Stimulated activated CD8-positive, alpha-beta memory T cell treated with anti-CD3 and anti-CD28 coated beads, Interleukin-4, amount 100 ng/mL, for 48 hours (primary cell): ENCODE measurements around the gene GRIK2.

Source experiments
- DNase-seq: peaks from one replicate; pipeline ENCODE4 v3.0.0-alpha.2; 2020

GRIK2 gene

DNA sequence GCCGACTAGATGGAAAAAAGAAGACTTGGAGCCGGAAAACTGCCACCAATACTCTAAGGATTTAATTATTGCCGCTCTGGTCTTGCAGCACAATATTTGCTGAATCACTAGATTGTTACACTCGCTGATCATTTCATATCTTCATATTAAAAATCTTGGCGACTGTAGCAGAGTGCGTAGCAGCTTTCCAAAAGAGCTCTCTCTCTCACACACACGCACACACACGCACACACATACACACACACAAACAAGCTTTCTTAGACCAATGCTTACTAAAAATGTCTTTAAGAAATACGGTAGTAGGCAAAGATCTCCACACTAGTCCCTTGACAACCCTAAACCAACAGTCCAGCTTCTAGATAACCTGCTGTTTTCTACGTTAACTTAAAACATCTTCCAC is 7.7 kb downstream of the GRIK2 start:
- DNase-seq = no peak

DNA sequence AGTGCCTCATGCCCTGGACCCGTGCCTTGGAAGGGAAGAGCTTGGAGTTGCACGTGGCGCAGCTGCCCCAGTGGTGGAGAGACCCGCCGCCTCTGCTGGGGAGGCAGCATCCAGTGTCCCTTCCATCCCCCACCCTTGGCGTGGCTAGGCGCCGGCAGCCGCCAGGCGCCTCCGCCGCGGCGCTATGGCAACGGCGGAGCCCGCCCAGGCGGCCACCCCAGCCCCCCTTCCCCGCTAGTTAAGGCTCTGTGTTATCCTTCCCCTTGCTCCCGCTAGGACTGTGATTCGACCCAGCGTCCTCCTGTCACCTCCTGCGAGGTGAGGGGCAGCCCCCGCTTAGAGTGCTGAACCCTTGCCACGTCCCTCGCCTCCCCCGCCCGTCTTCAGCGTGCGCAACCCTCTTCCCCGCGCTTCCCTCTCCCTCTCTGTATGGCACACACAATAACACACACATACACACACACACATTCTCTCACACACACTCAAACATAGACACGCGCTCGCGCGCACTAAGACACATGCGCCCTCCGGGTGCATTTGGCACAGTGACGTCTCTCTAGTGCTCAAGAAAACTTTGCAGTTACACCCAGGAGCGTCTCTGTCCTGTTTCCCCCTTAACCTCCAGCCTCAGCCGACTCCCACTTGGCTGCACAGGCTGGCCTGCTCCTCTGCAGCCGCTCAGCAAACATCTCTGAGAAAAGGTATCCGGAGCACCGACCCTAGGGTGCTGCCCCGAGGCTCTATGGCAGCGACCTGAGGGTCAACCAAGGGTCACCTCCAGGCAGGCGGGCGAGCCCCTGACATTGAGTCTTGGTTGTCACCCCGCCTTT is 8.5 kb downstream of the GRIK2 start:
- no peak for DNase-seq

DNA sequence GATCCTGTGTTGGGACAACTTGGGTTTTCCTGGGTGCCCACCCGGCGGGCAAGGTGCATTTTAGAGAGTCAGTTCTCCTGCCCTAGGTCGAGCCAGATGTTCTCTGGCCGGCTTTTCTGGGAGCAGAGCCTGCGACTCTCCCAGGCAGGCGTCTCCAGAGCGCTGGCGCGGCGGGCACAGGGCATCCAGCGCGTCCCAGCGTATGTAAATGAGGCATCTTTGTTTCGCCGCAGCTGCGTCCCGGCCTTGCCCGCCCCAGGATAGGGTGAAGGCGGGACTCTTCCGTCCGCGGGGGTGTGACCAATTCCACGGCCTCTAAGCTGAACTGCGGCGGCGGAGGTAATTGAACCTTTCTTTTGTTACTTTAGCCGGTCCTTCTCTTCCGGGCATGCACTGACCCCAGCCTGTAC is 9.1 kb downstream of the GRIK2 start:
- no peak for DNase-seq

DNA sequence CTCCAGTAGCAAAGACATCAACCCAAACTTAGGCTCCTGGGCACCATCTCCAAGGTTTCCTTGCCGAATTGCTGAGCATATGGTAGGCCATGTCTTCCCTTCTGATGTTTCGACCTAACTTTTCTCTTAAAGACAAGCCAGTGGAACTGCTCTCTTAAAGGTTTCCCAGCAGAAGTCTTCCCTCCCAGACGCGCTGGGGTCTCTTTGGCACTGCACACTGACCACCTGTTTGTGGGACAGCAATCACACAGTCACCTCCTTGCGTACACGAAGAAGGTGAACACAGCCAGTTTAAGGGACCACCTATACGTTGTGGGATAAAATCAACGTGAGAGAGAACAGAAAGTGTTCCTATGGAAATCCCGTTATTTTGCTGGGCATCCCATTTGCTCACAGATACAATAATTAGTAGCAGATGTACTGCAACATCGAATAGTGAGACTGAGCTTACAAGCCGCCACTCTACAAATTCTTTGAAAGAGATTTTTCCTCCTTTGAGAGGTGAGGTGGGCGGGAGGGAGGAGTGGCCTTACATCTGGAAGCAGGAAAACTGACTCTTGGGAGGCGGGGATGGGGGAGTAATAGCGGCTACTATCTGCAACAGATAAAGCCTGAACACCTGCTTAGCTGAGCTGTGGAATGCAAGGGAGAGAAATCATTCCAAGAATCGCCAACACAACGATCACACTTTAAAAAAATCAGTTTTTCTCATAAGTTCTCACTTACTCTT is 9.9 kb downstream of the GRIK2 start:
- no peak for DNase-seq

DNA sequence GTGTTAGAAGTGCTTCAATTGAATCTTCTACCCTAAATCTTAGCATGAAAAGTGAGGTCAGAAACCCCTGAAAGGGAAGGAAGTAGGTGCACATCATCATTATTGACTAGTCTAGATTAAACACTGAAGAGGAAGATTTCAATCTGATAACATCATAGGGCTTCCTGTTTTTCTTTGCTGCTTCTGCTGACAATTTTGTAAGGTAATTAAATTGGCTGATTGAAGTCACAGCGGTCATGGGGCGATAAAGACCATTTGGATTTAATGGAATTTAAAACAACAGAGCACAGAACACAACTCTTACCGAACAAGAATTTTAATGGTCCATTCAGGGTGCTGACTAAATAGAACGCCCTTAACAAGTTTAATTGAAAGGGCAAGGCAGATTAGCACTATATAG is 11.3 kb downstream of the GRIK2 start:
- DNase-seq = no peak

DNA sequence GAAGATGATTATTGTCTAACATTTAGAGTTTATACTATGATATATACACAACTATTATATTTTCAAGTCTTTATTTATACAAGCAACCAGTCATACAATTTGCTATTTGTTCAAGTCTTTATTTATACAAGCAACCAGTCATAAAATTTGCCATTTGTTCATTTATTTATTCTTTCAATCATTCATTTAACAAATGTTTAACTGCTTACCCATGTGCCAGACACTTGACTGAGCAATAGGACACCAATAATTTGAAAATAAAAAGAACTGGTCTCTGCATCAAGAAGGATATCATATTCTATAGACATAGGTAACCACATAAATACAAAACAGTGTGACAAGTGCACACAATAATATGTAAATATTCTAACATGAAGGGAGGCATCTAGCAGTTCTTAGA is 20.3 kb downstream of the GRIK2 start:
- no peak for DNase-seq

DNA sequence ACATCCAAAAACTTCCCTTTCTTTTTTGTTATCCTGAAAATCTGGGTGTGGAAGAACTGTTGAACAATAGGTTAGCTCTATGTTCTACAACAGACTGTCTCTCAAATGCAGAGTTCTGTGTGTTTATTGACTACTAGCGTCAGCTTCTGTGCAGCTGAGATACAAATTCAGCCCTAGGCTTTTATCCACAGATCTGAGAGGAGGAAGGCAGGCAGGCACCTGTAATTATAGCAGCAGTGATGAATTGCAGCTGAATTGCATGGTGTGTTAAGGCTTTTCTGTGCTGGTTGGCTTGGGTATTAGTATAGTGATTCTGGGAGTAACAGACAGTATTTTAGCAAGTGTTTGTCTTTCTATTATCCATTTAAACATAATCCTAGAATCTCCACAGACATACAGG is 24.4 kb downstream of the GRIK2 start:
- DNase-seq = no peak

DNA sequence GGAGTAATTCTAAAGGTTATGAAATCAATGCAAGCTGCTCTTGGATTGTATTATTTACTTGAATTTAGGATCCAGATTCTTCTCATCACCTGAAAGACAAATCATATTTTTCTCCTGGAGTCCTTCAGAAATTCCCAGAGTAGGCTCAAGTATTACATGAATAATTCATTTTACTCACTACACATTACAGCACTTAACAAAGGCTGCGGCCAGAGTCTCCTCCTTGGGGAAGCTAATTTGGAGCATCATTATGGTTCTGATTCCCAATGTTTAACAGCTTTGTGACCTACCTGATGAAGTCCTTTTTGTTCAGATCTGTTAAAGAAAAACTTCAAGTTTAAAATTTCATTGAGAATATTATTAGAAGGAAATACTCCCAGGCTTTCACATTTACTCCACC is 28.7 kb downstream of the GRIK2 start:
- no peak for DNase-seq

DNA sequence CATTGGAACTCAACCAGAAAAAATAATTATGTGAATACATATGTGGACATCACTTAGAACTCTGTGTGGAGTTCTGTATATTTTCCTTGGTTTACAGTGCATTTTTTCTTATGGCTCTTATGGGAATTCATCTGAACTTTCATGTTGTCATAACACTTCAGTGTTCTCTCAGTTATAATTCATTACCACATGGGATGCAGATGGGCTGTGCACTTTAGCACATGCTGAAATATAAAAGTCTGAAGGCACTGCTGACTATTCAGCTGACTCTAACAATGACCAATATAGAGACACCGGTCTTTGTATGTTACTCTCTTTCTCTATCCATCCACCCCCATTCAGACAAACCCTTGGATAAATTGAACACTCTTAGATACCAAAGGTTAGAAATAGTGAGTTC is 29.3 kb downstream of the GRIK2 start:
- DNase-seq = no peak

DNA sequence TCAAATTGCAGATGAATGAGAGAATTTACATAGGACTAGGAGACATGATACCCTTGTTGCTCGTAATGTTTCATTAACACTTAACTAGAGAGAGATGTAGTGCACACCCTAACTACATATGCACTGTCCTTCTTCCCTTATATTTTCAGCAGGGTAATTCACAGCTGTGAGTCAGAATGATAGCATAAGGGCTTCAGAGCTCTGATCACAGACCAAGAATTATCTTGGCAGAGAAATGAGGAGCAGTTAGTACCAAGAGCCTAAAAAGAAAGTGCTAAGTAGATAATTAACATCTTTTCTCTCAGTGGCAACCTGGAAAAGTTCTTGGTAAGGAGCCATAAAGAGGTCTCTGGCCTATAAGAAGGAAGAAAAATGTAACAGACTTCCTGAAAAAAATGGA is 35.8 kb downstream of the GRIK2 start:
- DNase-seq = no peak

DNA sequence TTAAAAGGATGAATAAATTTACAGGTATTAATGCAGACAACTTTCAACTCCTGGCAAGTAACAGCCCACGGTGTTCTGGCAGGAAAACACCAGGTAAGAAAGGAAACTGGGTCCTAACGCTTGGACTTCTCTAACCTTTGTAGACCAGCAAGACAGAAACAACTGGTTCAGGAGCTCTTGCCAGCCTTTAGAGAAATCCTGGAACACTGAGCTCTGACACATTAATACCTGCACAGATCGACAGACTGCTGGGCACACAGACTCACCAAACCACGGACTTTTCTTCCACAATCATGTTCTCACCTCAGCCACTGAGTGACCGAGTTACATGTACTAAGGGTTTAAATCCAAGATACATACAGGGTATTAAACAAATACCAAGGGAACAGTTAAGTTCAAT is 36.3 kb downstream of the GRIK2 start:
- DNase-seq = no peak

DNA sequence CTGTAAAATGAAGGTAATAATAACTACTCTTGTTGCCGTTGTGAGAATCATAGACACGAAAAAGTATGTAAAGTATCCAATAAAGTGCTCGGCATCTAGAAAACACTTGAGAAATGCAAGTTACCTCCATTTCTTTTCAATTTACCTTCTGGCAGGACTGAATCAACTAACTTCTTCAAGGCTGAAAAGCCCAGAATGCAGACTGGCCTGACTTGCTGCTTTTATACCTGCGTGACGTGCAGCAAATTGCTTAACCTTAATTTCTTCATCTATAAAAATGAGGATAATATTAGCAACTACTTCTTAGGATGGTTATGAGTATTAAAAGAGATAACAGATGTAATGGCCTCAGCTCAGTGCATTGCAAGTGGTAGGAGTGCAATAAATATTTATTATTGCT is 39.6 kb downstream of the GRIK2 start:
- DNase-seq = no peak

DNA sequence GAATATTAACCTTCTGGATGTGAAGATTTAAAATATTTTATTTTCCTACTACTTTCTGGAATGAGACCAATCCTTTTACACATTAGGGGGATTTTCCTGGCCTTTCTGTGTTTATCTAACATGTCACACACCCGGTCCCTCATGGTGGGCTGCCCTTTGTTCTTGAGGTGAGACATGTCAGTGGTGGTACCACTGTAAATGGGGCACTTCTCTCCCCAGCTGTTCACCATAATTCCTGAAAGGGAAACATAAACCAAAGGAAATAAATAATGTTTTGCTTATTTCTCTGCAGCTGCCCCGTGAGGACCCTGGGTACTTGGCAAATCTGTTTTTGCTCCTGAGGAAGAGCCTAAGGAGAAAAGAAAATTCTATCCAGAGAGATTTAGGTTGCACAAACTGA is 41.1 kb downstream of the GRIK2 start:
- DNase-seq = no peak

DNA sequence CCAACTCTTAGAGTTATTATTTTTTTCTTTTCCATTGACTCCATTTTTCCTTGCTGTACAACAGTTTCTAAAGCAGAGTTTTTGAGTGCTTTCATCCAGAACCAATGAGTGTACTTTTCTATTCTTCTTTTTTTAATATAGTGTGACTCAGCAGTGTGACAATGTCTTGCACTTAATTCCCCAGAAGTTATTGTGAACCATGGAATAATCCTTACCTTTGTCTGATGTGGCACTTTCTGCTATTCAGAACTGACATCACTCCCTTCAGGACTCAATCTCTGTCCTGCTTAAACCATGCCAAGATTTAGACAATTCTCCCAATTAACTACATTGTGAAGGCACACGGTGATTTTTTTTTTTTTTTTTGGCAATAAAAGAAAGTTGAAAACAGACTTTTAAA is 41.5 kb downstream of the GRIK2 start:
- DNase-seq = no peak

DNA sequence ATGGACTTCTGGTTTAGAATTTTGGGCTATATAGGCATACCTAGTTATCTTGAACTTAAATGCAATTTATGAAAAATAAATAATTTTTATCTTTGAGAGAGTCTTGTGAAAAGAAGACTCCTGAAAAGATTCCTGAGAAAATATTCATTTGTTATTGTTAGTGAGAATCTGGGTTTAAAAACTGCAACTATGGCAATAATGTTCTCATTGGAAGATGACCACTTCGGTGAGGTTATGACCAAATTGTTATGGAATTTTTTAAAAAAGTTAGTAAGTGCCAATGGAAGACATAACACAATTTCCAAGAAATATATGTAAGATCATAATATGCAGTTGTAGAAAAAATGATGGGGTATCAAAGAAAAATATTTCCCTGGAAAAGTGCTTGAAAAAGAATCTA is 46.3 kb downstream of the GRIK2 start:
- no peak for DNase-seq

DNA sequence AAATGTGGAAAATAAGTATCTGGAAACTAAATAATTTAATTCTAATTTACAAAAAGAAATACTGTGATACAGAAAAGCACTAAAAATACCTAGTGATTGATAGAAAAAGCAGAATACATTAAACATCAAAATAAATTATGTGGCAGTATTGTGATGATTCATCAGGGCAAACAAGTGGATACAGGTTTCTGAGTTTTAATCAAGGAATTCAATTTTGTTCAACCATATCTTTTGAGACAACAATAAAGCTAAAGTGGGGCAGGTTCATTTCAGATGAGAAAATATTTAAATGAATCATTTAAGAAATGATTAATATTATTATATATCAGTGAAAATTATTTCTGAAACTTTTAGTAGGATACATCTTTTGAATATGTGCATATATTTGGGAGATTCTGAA is 49.8 kb downstream of the GRIK2 start:
- no peak for DNase-seq

DNA sequence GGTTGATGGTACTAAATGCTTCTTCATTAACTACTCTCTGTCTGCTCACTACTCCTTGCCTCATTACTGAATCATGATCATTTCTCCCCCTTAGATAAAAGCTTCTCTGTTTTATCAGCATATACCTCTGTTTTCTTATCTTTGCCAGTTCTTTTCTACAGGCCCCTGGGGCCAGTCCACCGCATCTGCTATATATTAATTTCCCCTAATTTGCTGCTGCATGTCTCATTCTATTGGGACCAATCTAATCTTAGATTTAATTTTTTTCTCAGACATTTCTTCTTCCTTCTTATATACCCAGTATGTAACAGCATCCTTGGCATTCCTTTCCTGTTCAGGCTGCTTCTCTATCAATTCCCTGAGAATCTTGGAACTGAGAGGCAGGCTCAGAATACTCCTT is 51.2 kb downstream of the GRIK2 start:
- DNase-seq = no peak

DNA sequence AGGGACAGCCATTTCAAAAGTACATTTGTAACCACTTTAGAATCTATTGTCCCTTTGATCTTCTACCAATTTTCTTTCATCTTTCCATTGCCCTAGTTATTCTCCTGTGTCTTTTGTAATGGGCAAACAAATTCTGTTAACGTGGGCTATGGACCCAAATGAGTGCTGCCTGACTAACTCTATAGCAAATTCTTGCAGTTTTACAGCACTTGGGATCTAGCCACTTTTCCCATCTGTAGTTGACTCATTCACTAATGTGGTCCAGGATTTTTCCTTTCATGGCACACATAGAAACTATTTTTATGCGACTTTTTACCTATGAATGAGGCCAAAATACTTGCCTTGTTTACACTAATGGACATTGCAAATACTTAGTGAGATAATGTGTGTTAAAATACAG is 52.0 kb downstream of the GRIK2 start:
- DNase-seq = no peak

DNA sequence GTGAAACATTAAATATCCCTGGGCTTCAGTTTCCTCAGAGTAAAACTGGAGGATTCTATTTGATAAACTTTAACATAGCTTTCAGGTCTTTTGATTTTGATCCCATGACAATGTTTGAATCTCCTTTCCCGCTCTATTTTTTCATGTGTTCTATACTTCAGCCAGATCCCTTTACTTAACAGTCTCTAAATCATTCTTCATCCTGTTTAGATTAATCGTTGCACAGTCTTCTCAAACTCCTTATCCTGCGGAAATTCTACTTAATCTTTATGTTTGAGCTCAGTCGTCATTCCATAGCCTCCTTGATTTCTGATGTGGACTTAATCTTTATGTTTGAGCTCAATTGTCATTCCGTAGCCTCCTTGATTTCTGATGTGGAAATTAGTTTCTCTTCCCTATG is 57.4 kb downstream of the GRIK2 start:
- no peak for DNase-seq

DNA sequence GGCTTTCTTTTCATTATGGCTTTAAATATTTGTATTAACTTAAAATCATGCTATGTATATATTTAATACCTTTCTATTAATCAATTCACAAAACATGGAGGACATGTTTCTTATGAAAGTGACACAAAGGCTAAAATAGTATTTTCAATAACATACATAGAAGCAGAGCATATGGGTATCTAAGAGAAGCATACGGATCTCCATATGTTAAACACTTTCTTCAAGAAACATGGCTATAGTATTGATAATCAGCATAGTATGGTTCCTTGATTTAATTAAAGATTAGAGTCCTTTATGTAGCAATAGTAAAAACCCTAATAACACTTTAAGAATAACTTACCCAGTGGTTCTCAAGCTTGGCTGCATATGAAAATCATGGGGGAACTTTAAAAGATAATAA is 58.5 kb downstream of the GRIK2 start:
- no peak for DNase-seq

DNA sequence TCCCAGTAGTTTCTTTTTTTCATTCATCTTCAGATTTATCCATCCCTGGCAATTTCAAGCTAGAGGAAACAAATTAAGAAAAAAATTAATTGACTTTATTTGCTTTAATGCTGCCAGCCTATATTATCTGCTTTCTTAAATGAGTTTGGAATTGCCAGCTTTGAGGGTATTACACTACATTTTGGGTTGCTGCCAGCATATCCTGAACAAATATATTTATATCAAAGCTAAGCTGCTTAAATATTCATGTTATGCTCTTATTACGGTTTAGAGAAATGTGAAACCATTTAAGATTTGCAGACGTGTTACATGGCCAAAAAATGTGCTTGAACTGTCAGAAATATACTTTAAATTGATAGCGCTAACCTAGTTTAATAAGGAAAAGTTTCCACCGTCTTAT is 59.7 kb downstream of the GRIK2 start:
- DNase-seq = no peak

DNA sequence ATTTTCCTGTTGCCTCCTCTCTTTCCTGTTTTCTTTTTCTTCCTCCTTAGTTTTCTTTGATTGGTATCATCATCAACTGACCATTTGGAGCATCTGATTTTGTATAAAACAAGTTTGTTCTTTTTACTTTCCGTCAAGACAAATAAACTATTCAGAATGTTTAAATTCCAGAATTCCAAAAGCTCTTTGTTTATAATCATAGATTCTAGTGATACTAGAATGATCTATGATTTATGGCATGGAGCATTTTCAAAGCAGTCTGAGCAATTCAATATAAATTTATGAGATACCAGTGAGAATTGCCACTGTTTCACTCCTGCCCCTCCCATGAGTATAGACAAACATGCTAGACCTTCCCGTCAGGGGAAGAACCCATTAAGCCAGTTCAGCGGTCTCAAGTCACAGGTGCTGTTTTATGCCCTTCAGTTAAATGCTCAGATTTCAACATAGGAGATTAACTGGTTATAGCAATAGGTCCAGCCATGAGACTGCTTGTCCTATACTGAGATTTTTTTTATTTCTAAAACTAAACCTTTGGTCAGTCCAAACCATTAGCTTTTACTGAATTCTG is 60.7 kb downstream of the GRIK2 start:
- DNase-seq = no peak

DNA sequence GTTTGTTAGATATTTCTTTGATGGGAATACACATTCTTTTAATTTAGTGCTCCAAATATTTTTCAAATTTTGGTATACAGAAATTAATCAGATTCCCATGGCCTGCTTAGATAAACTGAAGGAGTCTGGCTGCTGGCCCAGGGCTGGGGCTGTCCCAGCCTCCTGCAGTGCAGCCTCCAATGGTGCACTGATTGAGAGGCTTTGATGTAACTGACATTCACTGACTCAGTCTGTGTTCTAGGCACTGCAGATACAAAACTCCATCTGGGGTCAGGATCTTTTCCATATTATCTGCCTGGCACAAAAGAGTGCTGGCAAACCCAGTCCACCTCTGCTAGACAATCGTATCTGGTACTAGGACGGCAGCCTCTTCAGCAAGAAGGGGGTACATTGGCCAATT is 64.8 kb downstream of the GRIK2 start:
- no peak for DNase-seq

DNA sequence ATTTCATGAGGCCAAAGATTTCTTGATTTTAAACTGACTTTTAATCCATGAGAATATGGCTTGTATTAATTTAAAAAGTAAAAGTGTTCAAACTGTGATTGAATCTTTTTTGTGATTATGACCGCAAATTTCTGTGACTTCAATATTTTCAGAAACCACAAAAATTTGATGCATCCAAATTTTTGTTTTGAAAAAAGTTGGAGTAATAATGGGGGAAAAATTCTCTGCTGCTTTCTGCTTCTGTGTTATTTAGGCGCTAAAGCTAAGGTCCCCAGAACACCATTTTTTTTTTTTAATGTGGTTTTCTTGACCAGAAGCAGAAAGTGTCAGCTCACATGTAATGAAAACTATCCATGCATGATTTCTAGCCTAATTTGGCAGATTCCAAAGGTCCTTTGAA is 65.3 kb downstream of the GRIK2 start:
- no peak for DNase-seq
